HCT116 (cell line): ENCODE measurements around the gene MYO5C. TPM values are rescaled to one million over a fixed set of nuclear protein-coding genes. Genes with fewer than 3 reads are reported as not detected.

Source experiments
- ATAC-seq: fragments of 200-7000 bp; cut with Tn5 transposase; 2 replicates; pipeline ENCODE4 v1.9.1; 2020; ENCODE audit warnings: mild to moderate bottlenecking, moderate library complexity
- BruUV-seq: library from RNA; stranded (reverse); fragments of 400-500 nt; replicated peaks from 2 replicates; lab custom pipeline; 2021; lab: Mats Ljungman, UMichigan
- CTCF ChIA-PET: fragments of 300-600 bp; sonication (Branson Sonifier 250); formaldehyde crosslinking; loops from one replicate; lab custom pipeline; 2021; ENCODE audit warnings: antibody characterized with exemption; lab: Charles Lee
- POLR2A ChIA-PET: fragments of 300-600, 350-600 bp; sonication (Branson Sonifier 250); formaldehyde crosslinking; loops from one replicate; lab custom pipeline; 2021; ENCODE audit warnings: antibody characterized with exemption; lab: Charles Lee
- RAD21 ChIA-PET, 2 experiments: fragments of 300-600 bp; sonication (Branson Sonifier 250); formaldehyde crosslinking; loops; one replicate each; lab custom pipeline; 2023; ENCODE audit warnings: low total read pairs in 2 of 2; ENCODE audit not compliant: uncharacterized antibody in 2 of 2, unreplicated experiment in 2 of 2, low non-redundant PET in 1 of 2; lab: Charles Lee
- DNase-seq: peaks from one replicate; pipeline ENCODE4 v3.0.0-alpha.2; 2010; ENCODE audit warnings: low read depth, low spot score
- H2AFZ ChIP-seq: fragments of 200-600 bp; shearing (Covaris generic), sonication (generic); 2 replicates; pipeline ENCODE4 v1.6.1; 2017; ENCODE audit warnings: low read depth, mixed run types, mixed read lengths, antibody characterized with exemption, low read length; ENCODE audit not compliant: poor library complexity, severe bottlenecking
- H3K27ac ChIP-seq: 2 replicates; pipeline ENCODE4 v1.5.1; 2012; ENCODE audit warnings: low read depth, low read length
- H3K27me3 ChIP-seq: fragments of 200-600 bp; sonication (generic); 2 replicates; pipeline ENCODE4 v1.6.1; 2016; ENCODE audit warnings: mixed run types, low read length, mixed read lengths; ENCODE audit not compliant: insufficient read depth
- H3K36me3 ChIP-seq, 2 experiments: fragments of 200-500 bp in 1 of 2; fragments of 200-600 bp in 1 of 2; sonication (Bioruptor generic) in 1 of 2; sonication (generic) in 1 of 2; 2 replicates each; pipeline versions ENCODE4 v1.5.1 to v1.6.1; 2014 to 2016; ENCODE audit warnings: low read length in 2 of 2, inconsistent platforms in 1 of 2, mixed read lengths in 1 of 2, mixed run types in 1 of 2; ENCODE audit not compliant: insufficient read depth in 2 of 2, control insufficient read depth in 1 of 2
- H3K4me1 ChIP-seq, 2 experiments: fragments of 200-600 bp in 1 of 2; sonication (generic) in 1 of 2; 2 replicates each; pipeline versions ENCODE4 v1.5.1 to v1.6.1; 2012 to 2017; ENCODE audit warnings: low read length in 2 of 2, inconsistent platforms in 1 of 2, mild to moderate bottlenecking in 1 of 2, mixed read lengths in 1 of 2, mixed run types in 1 of 2, moderate library complexity in 1 of 2; ENCODE audit not compliant: insufficient read depth in 2 of 2, control insufficient read depth in 1 of 2
- H3K4me2 ChIP-seq: fragments of 200-600 bp; sonication (generic); 2 replicates; pipeline ENCODE4 v1.6.1; 2017; ENCODE audit warnings: mixed run types, low read length, mixed read lengths
- H3K4me3 ChIP-seq, 2 experiments: fragments of 200-600 bp in 1 of 2; sonication (generic) in 1 of 2; replicated peaks in 1 of 2; 2 replicates each; pipeline ENCODE4 v1.5.1; 2011 to 2016; ENCODE audit warnings: low read length in 2 of 2, control low read depth in 1 of 2, low read depth in 1 of 2, mild to moderate bottlenecking in 1 of 2, mixed read lengths in 1 of 2, mixed run types in 1 of 2
- H3K79me2 ChIP-seq: fragments of 200-600 bp; sonication (generic); 2 replicates; pipeline ENCODE4 v1.6.1; 2017; ENCODE audit warnings: mild to moderate bottlenecking, mixed run types, low read length, moderate library complexity, mixed read lengths; ENCODE audit not compliant: insufficient read depth
- H3K9ac ChIP-seq: fragments of 200-600 bp; sonication (generic); 2 replicates; pipeline ENCODE4 v1.6.1; 2016; ENCODE audit warnings: low read length, mixed read lengths
- H3K9me2 ChIP-seq: fragments of 200-600 bp; sonication (generic), shearing (Covaris generic); 2 replicates; pipeline ENCODE4 v1.6.1; 2017; ENCODE audit warnings: mixed run types, mild to moderate bottlenecking, moderate library complexity; ENCODE audit not compliant: insufficient read depth
- H3K9me3 ChIP-seq, 2 experiments: fragments of 200-500 bp in 1 of 2; fragments of 200-600 bp in 1 of 2; sonication (Bioruptor generic) in 1 of 2; sonication (generic) in 1 of 2; 2 replicates each; pipeline ENCODE4 v1.6.1; 2014 to 2017; ENCODE audit warnings: low read length in 2 of 2, mixed read lengths in 2 of 2, inconsistent platforms in 1 of 2, low read depth in 1 of 2, mild to moderate bottlenecking in 1 of 2, mixed run types in 1 of 2, moderate library complexity in 1 of 2; ENCODE audit not compliant: control insufficient read depth in 1 of 2, insufficient read depth in 1 of 2
- H4K20me1 ChIP-seq: fragments of 200-600 bp; sonication (generic), shearing (Covaris generic); 2 replicates; pipeline ENCODE4 v1.6.1; 2017; ENCODE audit warnings: mixed run types, mild to moderate bottlenecking, moderate library complexity; ENCODE audit not compliant: insufficient read depth
- CEBPB ChIP-seq: IDR thresholded peaks from 2 replicates; pipeline ENCODE4 v1.6.1; 2012; ENCODE audit warnings: low read depth
- CTCF ChIP-seq, 3 experiments: fragments of 200-600 bp in 1 of 3; sonication (generic) in 1 of 3; IDR thresholded peaks in 2 of 3; conservative IDR thresholded peaks in 1 of 3; 2 replicates each; pipeline ENCODE4 v1.5.1; 2012 to 2017; ENCODE audit warnings: low read depth in 2 of 3, low read length in 2 of 3, antibody characterized with exemption in 1 of 3, borderline replicate concordance in 1 of 3, control low read depth in 1 of 3, mild to moderate bottlenecking in 1 of 3, mixed read lengths in 1 of 3, mixed run types in 1 of 3, moderate library complexity in 1 of 3; ENCODE audit not compliant: insufficient read depth in 1 of 3
- ELF1 ChIP-seq: IDR thresholded peaks from 2 replicates; pipeline ENCODE4 v1.6.1; 2012; ENCODE audit warnings: low read depth, borderline replicate concordance
- EZH2 ChIP-seq: fragments of 200-600 bp; sonication (generic); IDR thresholded peaks from 2 replicates; pipeline ENCODE4 v1.6.1; 2017; ENCODE audit warnings: antibody characterized with exemption, mixed run types
- EZH2phosphoT487 ChIP-seq: fragments of 200-600 bp; IDR thresholded peaks from 2 replicates; pipeline ENCODE4 v1.6.1; 2018; ENCODE audit warnings: antibody characterized with exemption, borderline replicate concordance
- JUND ChIP-seq: IDR thresholded peaks from 2 replicates; pipeline ENCODE4 v1.6.1; 2012
- POLR2AphosphoS5 ChIP-seq: IDR thresholded peaks from 2 replicates; pipeline ENCODE4 v1.6.1; 2011; ENCODE audit warnings: mild to moderate bottlenecking, low read depth, low read length, moderate library complexity
- RAD21 ChIP-seq: IDR thresholded peaks from 2 replicates; pipeline ENCODE4 v1.6.1; 2012; ENCODE audit warnings: low read depth, mild to moderate bottlenecking
- REST ChIP-seq: IDR thresholded peaks from 2 replicates; pipeline ENCODE4 v1.6.1; 2012; ENCODE audit warnings: low read depth
- SIN3A ChIP-seq: IDR thresholded peaks from 2 replicates; pipeline ENCODE4 v1.6.1; 2012; ENCODE audit warnings: low read depth
- SRF ChIP-seq: IDR thresholded peaks from 2 replicates; pipeline ENCODE4 v1.6.1; 2012; ENCODE audit warnings: low read depth
- TCF7L2 ChIP-seq: IDR thresholded peaks from 2 replicates; pipeline ENCODE4 v1.7.0; 2011; ENCODE audit warnings: borderline replicate concordance, inconsistent platforms; ENCODE audit not compliant: insufficient read depth, insufficient read length; ENCODE audit errors: extremely low read depth
- YY1 ChIP-seq: IDR thresholded peaks from 2 replicates; pipeline ENCODE4 v1.6.1; 2011; ENCODE audit warnings: low read length, low read depth, moderate library complexity, mild to moderate bottlenecking; ENCODE audit not compliant: insufficient replicate concordance; ENCODE audit errors: extremely low read depth
- ZFX ChIP-seq: fragments of 450-650 bp; IDR thresholded peaks from 2 replicates; pipeline ENCODE4 v1.6.1; 2017
- ZNF274 ChIP-seq: fragments of 200-500 bp; sonication (Bioruptor generic); IDR thresholded peaks from 2 replicates; pipeline ENCODE4 v1.6.1; 2014; ENCODE audit warnings: mild to moderate bottlenecking, low read depth, low read length, inconsistent platforms
- intact Hi-C: fragments of 100-400 bp; cut with micrococcal nuclease; formaldehyde crosslinking; loops from 2 replicates; pipeline ENCODE4 v1.10.0; 2022
- total RNA-seq: library from RNA; stranded (reverse); gene quantifications from one replicate; pipeline ENCODE4 v1.2.1, GENCODE V29; 2021; ENCODE audit not compliant: unreplicated experiment
- TF ChIP-seq, protein P1 (sequence below): IDR thresholded peaks from 2 replicates; pipeline ENCODE4 v1.6.1; 2011; ENCODE audit warnings: mild to moderate bottlenecking, low read length, moderate library complexity; ENCODE audit not compliant: insufficient replicate concordance; ENCODE audit errors: extremely low read depth
- TF ChIP-seq, protein P2 (sequence below): IDR thresholded peaks from 2 replicates; pipeline ENCODE4 v1.6.1; 2012

MYO5C gene
- total RNA-seq, 1 experiment from 2014 or later = 34.0 TPM

DNA sequence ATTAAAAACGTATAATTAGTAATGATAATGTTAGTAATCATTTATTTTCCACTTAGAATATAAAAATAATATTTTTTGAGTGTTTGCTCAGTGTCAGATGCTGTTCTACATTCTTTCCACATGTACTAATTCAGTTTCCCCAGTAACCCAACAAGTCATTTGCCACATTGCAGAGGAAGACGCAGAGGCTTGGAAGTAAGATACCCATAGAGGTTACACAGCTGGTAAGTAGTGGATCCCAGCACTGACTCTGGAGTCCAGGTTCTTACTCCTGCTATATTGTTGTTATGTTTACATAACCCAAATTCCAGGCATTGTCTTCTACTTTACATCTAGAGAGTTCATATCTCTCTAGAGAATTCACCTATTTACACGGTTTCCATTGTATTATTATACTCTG lies 48.2 kb upstream of the MYO5C start:
- ATAC-seq (no peak), DNase-seq (no peak)
- H3K27me3 ChIP-seq = no peaks in the 10 kb centered on the region
- no peak overlapping the region for H3K9ac ChIP-seq
- intact Hi-C loops = no loop called here
- ChIA-PET POLR2A (no interaction called here), CTCF (interaction anchor here (1.5 kb wide), 1 partner anchor 12 kb away, joined by 5 read pairs; no protein-coding TSS in a partner anchor), RAD21 (no interaction called here)
- no peaks in the 10 kb centered on the region for H4K20me1 ChIP-seq
- no peak overlapping the region for H3K27ac ChIP-seq
- H3K4me1 ChIP-seq = no peaks in the 10 kb centered on the region
- no peak overlapping the region for H3K4me3 ChIP-seq
- H3K9me2 ChIP-seq = no peaks in the 10 kb centered on the region
- no peaks in the 10 kb centered on the region for H3K79me2 ChIP-seq
- no TSS peak for BruUV-seq
- no peak overlapping the region for H3K4me2 ChIP-seq
- TF ChIP-seq CEBPB (no peak), ELF1 (no peak), JUND (no peak), YY1 (no peak), EZH2phosphoT487 (no peak), TCF7L2 (no peak), POLR2AphosphoS5 (no peak), SIN3A (no peak), SRF (no peak), RAD21 (no peak), CTCF (IDR thresholded peaks at IDR 0.05 in 2 of 3, conservative IDR thresholded peaks at IDR 0.05 in 1 of 3; ENCODE audit: borderline replicate concordance in 1 of 3, insufficient read depth in 1 of 3, low read depth in 2 of 3, low read length in 2 of 3) (no peak), EZH2 (no peak), REST (no peak), ZFX (no peak), ZNF274 (no peak)
- TF ChIP-seq, protein P1, sequence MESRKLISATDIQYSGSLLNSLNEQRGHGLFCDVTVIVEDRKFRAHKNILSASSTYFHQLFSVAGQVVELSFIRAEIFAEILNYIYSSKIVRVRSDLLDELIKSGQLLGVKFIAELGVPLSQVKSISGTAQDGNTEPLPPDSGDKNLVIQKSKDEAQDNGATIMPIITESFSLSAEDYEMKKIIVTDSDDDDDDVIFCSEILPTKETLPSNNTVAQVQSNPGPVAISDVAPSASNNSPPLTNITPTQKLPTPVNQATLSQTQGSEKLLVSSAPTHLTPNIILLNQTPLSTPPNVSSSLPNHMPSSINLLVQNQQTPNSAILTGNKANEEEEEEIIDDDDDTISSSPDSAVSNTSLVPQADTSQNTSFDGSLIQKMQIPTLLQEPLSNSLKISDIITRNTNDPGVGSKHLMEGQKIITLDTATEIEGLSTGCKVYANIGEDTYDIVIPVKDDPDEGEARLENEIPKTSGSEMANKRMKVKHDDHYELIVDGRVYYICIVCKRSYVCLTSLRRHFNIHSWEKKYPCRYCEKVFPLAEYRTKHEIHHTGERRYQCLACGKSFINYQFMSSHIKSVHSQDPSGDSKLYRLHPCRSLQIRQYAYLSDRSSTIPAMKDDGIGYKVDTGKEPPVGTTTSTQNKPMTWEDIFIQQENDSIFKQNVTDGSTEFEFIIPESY = no peak
- TF ChIP-seq, protein P2, sequence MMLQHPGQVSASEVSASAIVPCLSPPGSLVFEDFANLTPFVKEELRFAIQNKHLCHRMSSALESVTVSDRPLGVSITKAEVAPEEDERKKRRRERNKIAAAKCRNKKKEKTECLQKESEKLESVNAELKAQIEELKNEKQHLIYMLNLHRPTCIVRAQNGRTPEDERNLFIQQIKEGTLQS = no peak
- no peaks in the 10 kb centered on the region for H3K9me3 ChIP-seq
- no peaks in the 10 kb centered on the region for H3K36me3 ChIP-seq
- H2AFZ ChIP-seq = no peak overlapping the region
